Neural progenitor cell (in vitro differentiated cells): ENCODE data around the gene TMEM63B. TPM values are rescaled to one million over a fixed set of nuclear protein-coding genes. Genes with fewer than 3 reads are reported as not detected.
A peak's percentile ranks its signal among the peaks of the same experiment; 100 is the strongest.

Experiments used
- DNase-seq: peaks from one replicate; pipeline ENCODE4 v3.0.0-alpha.2; 2016; ENCODE audit warnings: low spot score
- H2AFZ ChIP-seq: fragments of 200-600 bp; sonication (generic); replicated peaks from 2 replicates; pipeline ENCODE4 v1.6.1; 2016; ENCODE audit warnings: antibody characterized with exemption
- H3F3A ChIP-seq: fragments of 200-600 bp; sonication (generic); 2 replicates; pipeline ENCODE4 v1.6.1; 2016; ENCODE audit warnings: antibody characterized with exemption, low read depth
- H3K27ac ChIP-seq: fragments of 200-600 bp; sonication (generic); 2 replicates; pipeline ENCODE4 v1.5.1; 2016; ENCODE audit warnings: mild to moderate bottlenecking
- H3K27me3 ChIP-seq: fragments of 200-600 bp; sonication (generic); 2 replicates; pipeline ENCODE4 v1.6.1; 2016; ENCODE audit warnings: mild to moderate bottlenecking, moderate library complexity
- H3K36me3 ChIP-seq: fragments of 200-600 bp; sonication (generic); 2 replicates; pipeline ENCODE4 v1.5.1; 2016
- H3K4me1 ChIP-seq: fragments of 200-600 bp; sonication (generic); 2 replicates; pipeline ENCODE4 v1.6.1; 2016; ENCODE audit warnings: mixed run types
- H3K4me2 ChIP-seq: fragments of 200-600 bp; sonication (generic); 2 replicates; pipeline ENCODE4 v1.6.1; 2016
- H3K4me3 ChIP-seq: fragments of 200-600 bp; sonication (generic); 2 replicates; pipeline ENCODE4 v1.5.1; 2016
- H3K79me2 ChIP-seq: fragments of 200-600 bp; sonication (generic); 2 replicates; pipeline ENCODE4 v1.6.1; 2016; ENCODE audit warnings: low read depth
- H3K9ac ChIP-seq: fragments of 200-600 bp; sonication (generic); 2 replicates; pipeline ENCODE4 v1.6.1; 2016
- H3K9me3 ChIP-seq: fragments of 200-600 bp; sonication (generic); 2 replicates; pipeline ENCODE4 v1.5.1; 2016; ENCODE audit warnings: low read depth
- H4K20me1 ChIP-seq: fragments of 200-600 bp; sonication (generic); 2 replicates; pipeline ENCODE4 v1.6.1; 2016; ENCODE audit warnings: low read depth
- H3K27ac Mint-ChIP-seq: 3 replicates; pipeline ENCODE4 v1.8.0; 2021; ENCODE audit warnings: mixed read lengths
- H3K27me3 Mint-ChIP-seq: 2 replicates; pipeline ENCODE4 v1.8.0; 2022; ENCODE audit warnings: low read depth, mild to moderate bottlenecking, inconsistent platforms, moderate library complexity, mixed read lengths; ENCODE audit not compliant: insufficient read depth
- H3K36me3 Mint-ChIP-seq: 3 replicates; pipeline ENCODE4 v1.8.0; 2021; ENCODE audit warnings: mixed read lengths
- H3K4me1 Mint-ChIP-seq: 3 replicates; pipeline ENCODE4 v1.8.0; 2021; ENCODE audit warnings: mixed read lengths
- H3K4me3 Mint-ChIP-seq: 3 replicates; pipeline ENCODE4 v1.8.0; 2021; ENCODE audit warnings: mild to moderate bottlenecking, moderate library complexity, mixed read lengths
- H3K9me3 Mint-ChIP-seq: 3 replicates; pipeline ENCODE4 v1.8.0; 2020; ENCODE audit warnings: mixed read lengths
- CTCF ChIP-seq: fragments of 200-600 bp; sonication (generic); IDR thresholded peaks from 2 replicates; pipeline ENCODE4 v1.5.1; 2017; ENCODE audit warnings: antibody characterized with exemption, mild to moderate bottlenecking
- EZH2 ChIP-seq: fragments of 200-600 bp; sonication (generic); IDR thresholded peaks from 2 replicates; pipeline ENCODE4 v1.6.1; 2017; ENCODE audit warnings: antibody characterized with exemption, mild to moderate bottlenecking, moderate library complexity
- EZH2phosphoT487 ChIP-seq: fragments of 200-600 bp; sonication (generic); IDR thresholded peaks from 2 replicates; pipeline ENCODE4 v1.6.1; 2017; ENCODE audit warnings: antibody characterized with exemption
- total RNA-seq: library from RNA; depleted of rRNA; stranded (reverse); fragments of >200 nt; gene quantifications from 2 replicates; pipeline ENCODE4 v1.2.3, GENCODE V29; 2015; ENCODE audit warnings: low replicate concordance

TMEM63B gene
- total RNA-seq, 1 donor from 2014 or later, result 25.4 TPM

DNA sequence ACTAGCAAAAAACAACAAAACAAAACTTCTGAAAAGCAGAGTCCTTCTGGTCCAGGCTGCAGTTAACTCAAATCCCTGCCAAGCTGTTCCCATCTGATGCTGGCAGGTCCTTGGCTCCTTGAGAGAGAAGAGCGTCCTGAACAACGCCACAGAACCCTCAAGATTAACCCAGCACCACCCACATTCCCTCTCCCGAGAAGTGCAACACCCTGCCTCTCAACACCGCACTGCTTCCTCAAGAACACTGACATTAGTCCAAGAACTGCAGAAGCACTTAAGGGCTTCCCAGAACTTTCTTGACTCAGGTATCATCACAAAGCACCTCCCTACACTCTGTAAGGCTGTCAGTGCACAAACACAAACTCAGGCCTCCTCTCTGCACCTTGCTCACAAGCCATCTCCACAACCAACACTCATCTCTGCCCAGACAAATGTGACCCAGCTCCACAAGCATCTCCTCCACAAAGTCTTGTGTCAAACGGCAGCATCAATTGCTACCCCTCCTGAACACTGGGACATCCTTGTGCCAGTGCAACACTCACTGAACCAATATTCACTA lies 7.6 kb upstream of the TMEM63B start:
- no peak for TF ChIP-seq CTCF
- TF ChIP-seq EZH2, result no peak
- TF ChIP-seq EZH2phosphoT487, result no peak
- peaks cover 99% of the 10 kb centered on the region for H4K20me1 ChIP-seq
- DNase-seq, result no peak
- H3K79me2 ChIP-seq, result peaks cover 100% of the 10 kb centered on the region
- H3F3A ChIP-seq, result peaks cover 10% of the 10 kb centered on the region
- H3K27ac Mint-ChIP-seq, result no peak overlapping the region
- H3K4me3 ChIP-seq, result no peak overlapping the region
- H3K27me3 Mint-ChIP-seq, result no peaks in the 10 kb centered on the region
- H2AFZ ChIP-seq, result no peak overlapping the region
- H3K36me3 ChIP-seq, result no peaks in the 10 kb centered on the region
- no peak overlapping the region for H3K4me2 ChIP-seq
- peaks cover 44% of the 10 kb centered on the region for H3K4me1 ChIP-seq
- no peak overlapping the region for H3K4me3 Mint-ChIP-seq
- peaks cover 37% of the 10 kb centered on the region for H3K4me1 Mint-ChIP-seq
- H3K9ac ChIP-seq, result no peak overlapping the region
- no peak overlapping the region for H3K27ac ChIP-seq
- H3K36me3 Mint-ChIP-seq, result peaks cover 14% of the 10 kb centered on the region
- no peaks in the 10 kb centered on the region for H3K27me3 ChIP-seq
- no peaks in the 10 kb centered on the region for H3K9me3 Mint-ChIP-seq
- no peaks in the 10 kb centered on the region for H3K9me3 ChIP-seq

- Histone ChIP-seq H3K36me3 (no peaks in the 10 kb centered on the region), H2AFZ (no peak overlapping the region), H3K4me1 (peaks cover 54% of the 10 kb centered on the region), H3K9me3 (no peaks in the 10 kb centered on the region), H3K9ac (no peak overlapping the region), H3K27ac (no peak overlapping the region), H4K20me1 (peaks cover 100% of the 10 kb centered on the region), H3F3A (peaks cover 10% of the 10 kb centered on the region), H3K4me3 (no peak overlapping the region), H3K4me2 (peak overlapping the region; percentile 56), H3K27me3 (no peaks in the 10 kb centered on the region), H3K79me2 (peaks cover 100% of the 10 kb centered on the region)
- no peak for TF ChIP-seq CTCF
- no peaks in the 10 kb centered on the region for H3K27me3 Mint-ChIP-seq
- no peaks in the 10 kb centered on the region for H3K9me3 Mint-ChIP-seq
- H3K4me3 Mint-ChIP-seq, result no peak overlapping the region
- H3K27ac Mint-ChIP-seq, result peak overlapping the region; percentile 81
- peaks cover 46% of the 10 kb centered on the region for H3K4me1 Mint-ChIP-seq
- H3K36me3 Mint-ChIP-seq, result peaks cover 10% of the 10 kb centered on the region
- DNase-seq, result peak; percentile 46
Observed at GRCh38 chr6:44120692-44121443, 6.5 kb upstream of the TMEM63B start.

GRCh38 chr6:44122801-44123200 lies 4.6 kb upstream of the TMEM63B start:
- Histone ChIP-seq H3K79me2 (peaks cover 94% of the 10 kb centered on the region), H3K27ac (peak overlapping the region; percentile 34), H3K27me3 (no peaks in the 10 kb centered on the region), H3K4me1 (peaks cover 61% of the 10 kb centered on the region), H2AFZ (no peak overlapping the region), H3K9ac (no peak overlapping the region), H3K36me3 (no peaks in the 10 kb centered on the region), H3K4me2 (peak overlapping the region; percentile 58), H3K4me3 (no peak overlapping the region), H3K9me3 (no peaks in the 10 kb centered on the region), H4K20me1 (peaks cover 91% of the 10 kb centered on the region), H3F3A (peaks cover 15% of the 10 kb centered on the region)
- Mint-ChIP-seq H3K4me1 (peaks cover 55% of the 10 kb centered on the region), H3K27me3 (peaks cover 5% of the 10 kb centered on the region), H3K27ac (no peak overlapping the region), H3K9me3 (no peaks in the 10 kb centered on the region), H3K36me3 (peaks cover 10% of the 10 kb centered on the region), H3K4me3 (peak overlapping the region; percentile 9)
- TF ChIP-seq EZH2 (no peak), EZH2phosphoT487 (no peak), CTCF (no peak)
- DNase-seq, result no peak
